Measurements from ENCODE around the gene MT1H. TPM values are rescaled to one million over a fixed set of nuclear protein-coding genes. Genes with fewer than 3 reads are reported as not detected.
"Not testable (repeated sequence)": the region's sequence is repeated elsewhere in the genome, so short reads cannot be mapped to it uniquely, and the experiment has no call there.

Gene MT1H
- total RNA-seq, 2 donors from 2014 or later = not detected

GRCh38 chr16:56717532-56717931, 47.9 kb downstream of the MT1H start:
- not testable (repeated sequence) for H3K4me1 Mint-ChIP-seq (ENCODE audit: low read depth in 2 of 2); H3K9me3 Mint-ChIP-seq; H3K4me3 Mint-ChIP-seq; H3K27ac Mint-ChIP-seq; H3K36me3 Mint-ChIP-seq; DNase-seq (ENCODE audit: low spot score); ATAC-seq; H3K27me3 Mint-ChIP-seq

Other genes starting within 250 kb of the MT1H start
- gene AMFR, start 244.3 kb upstream of the MT1H start, total RNA-seq = 10 to 100 TPM; 46.5 to 86.2 TPM
- 100 to 1,000 TPM; 170 to 176 TPM for gene NUDT21, start 218.5 kb upstream of the MT1H start, total RNA-seq
- gene OGFOD1, start 218.3 kb upstream of the MT1H start, total RNA-seq = 10 to 100 TPM; 50.1 to 72.1 TPM
- gene BBS2, start 149.8 kb upstream of the MT1H start, total RNA-seq = 10 to 100 TPM in 1 of 2 donors, 1 to 10 TPM in 1; 6.6 to 10.6 TPM
- not detected for gene MT4, start 104.7 kb upstream of the MT1H start, total RNA-seq
- 1 to 10 TPM in 1 of 2 donors, under 1 TPM in 1; 0.70 to 4.2 TPM for gene MT3, start 80.3 kb upstream of the MT1H start, total RNA-seq
- gene MT2A, start 61.2 kb upstream of the MT1H start, total RNA-seq = 1,000 to 10,000 TPM in 1 of 2 donors, 100 to 1,000 TPM in 1; 549 to 1,013 TPM
- gene MT1E, start 44.0 kb upstream of the MT1H start, total RNA-seq = 100 to 1,000 TPM in 1 of 2 donors, 10 to 100 TPM in 1; 58.5 to 148 TPM
- under 1 TPM in 1 of 2 donors, not detected in 1; 0.36 TPM for gene MT1M, start 37.2 kb upstream of the MT1H start, total RNA-seq
- gene MT1A, start 31.1 kb upstream of the MT1H start, total RNA-seq = 10 to 100 TPM in 1 of 2 donors, 1 to 10 TPM in 1; 6.3 to 22.4 TPM
- gene MT1B, start 17.9 kb upstream of the MT1H start, total RNA-seq = not detected
- gene MT1F, start 11.9 kb upstream of the MT1H start, total RNA-seq = 10 to 100 TPM; 11.1 to 19.9 TPM
- gene MT1G, start 1.7 kb upstream of the MT1H start, total RNA-seq = 1 to 10 TPM; 3.3 to 7.5 TPM
- 10 to 100 TPM; 60.6 to 66.3 TPM for gene MT1X, start 12.7 kb downstream of the MT1H start, total RNA-seq
- gene NUP93, start 60.3 kb downstream of the MT1H start, total RNA-seq = 100 to 1,000 TPM; 111 to 171 TPM
- gene SLC12A3, start 195.4 kb downstream of the MT1H start, total RNA-seq = not detected